ENCODE data around the gene NXPH1.

DNA sequence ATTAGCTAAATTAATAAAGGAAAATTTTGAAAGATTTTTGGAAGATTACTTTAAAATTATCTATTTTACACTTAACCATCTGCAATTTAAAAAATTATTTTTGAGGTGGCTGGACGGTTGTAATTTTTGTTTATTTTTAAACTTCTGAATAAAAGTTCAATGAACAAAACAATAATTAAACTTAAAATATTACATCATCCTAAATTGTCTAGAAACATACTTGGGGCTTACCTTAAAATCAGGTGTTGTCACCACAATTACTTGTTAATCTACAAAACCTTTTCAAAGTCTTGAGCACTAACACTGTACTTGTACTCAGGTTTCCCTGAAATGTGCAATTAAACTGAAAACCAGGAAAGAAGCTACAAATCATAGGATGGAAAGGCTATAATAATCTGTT lies 328.3 kb downstream of the NXPH1 start:
- TF ChIP-seq, protein P1, sequence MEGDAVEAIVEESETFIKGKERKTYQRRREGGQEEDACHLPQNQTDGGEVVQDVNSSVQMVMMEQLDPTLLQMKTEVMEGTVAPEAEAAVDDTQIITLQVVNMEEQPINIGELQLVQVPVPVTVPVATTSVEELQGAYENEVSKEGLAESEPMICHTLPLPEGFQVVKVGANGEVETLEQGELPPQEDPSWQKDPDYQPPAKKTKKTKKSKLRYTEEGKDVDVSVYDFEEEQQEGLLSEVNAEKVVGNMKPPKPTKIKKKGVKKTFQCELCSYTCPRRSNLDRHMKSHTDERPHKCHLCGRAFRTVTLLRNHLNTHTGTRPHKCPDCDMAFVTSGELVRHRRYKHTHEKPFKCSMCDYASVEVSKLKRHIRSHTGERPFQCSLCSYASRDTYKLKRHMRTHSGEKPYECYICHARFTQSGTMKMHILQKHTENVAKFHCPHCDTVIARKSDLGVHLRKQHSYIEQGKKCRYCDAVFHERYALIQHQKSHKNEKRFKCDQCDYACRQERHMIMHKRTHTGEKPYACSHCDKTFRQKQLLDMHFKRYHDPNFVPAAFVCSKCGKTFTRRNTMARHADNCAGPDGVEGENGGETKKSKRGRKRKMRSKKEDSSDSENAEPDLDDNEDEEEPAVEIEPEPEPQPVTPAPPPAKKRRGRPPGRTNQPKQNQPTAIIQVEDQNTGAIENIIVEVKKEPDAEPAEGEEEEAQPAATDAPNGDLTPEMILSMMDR (IDR thresholded peaks at IDR 0.05): no peak
- no peak for TF ChIP-seq POLR2AphosphoS5 (IDR thresholded peaks at IDR 0.05)

Measured in sigmoid colon (tissue), 4 donors.